ENCODE data around the gene TTC7B. TPM values are rescaled to one million over a fixed set of nuclear protein-coding genes. Genes with fewer than 3 reads are reported as not detected.
"Not testable (repeated sequence)": the region's sequence is repeated elsewhere in the genome, so short reads cannot be mapped to it uniquely, and the experiment has no call there.

Gene TTC7B
- total RNA-seq, 1 donor from 2014 or later: 6.1 TPM

- DNase-seq (ENCODE audit: low spot score): peak; percentile 91
- Mint-ChIP-seq H3K27ac (peak overlapping the region; percentile 92), H3K9me3 (peaks cover 19% of the 10 kb centered on the region), H3K4me3 (ENCODE audit: low read depth) (peak overlapping the region; percentile 76), H3K36me3 (ENCODE audit: low read depth) (peaks cover 3% of the 10 kb centered on the region), H3K27me3 (ENCODE audit: low read depth) (no peaks in the 10 kb centered on the region), H3K4me1 (ENCODE audit: low read depth) (peaks cover 20% of the 10 kb centered on the region)
- intact Hi-C loops (cut with micrococcal nuclease): loop anchor here (2.0 to 5.0 kb wide), 2 partner anchors 69 to 446 kb away; no protein-coding TSS in a partner anchor
Measured at GRCh38 chr14:90827919-90828610, 11.8 kb upstream of the TTC7B start.

GRCh38 chr14:90823542-90823941, 7.3 kb upstream of the TTC7B start:
- H3K27me3 Mint-ChIP-seq (ENCODE audit: low read depth); H3K4me3 Mint-ChIP-seq (ENCODE audit: low read depth); H3K36me3 Mint-ChIP-seq (ENCODE audit: low read depth); intact Hi-C loops (cut with micrococcal nuclease); DNase-seq (ENCODE audit: low spot score); H3K27ac Mint-ChIP-seq: not testable (repeated sequence)
- H3K9me3 Mint-ChIP-seq: peaks cover 19% of the 10 kb centered on the region
- peaks cover 14% of the 10 kb centered on the region for H3K4me1 Mint-ChIP-seq (ENCODE audit: low read depth)

GRCh38 chr14:90820958-90821357, 4.7 kb upstream of the TTC7B start:
- Mint-ChIP-seq H3K9me3 (peaks cover 19% of the 10 kb centered on the region), H3K4me3 (ENCODE audit: low read depth) (no peak overlapping the region), H3K27ac (no peak overlapping the region), H3K36me3 (ENCODE audit: low read depth) (peaks cover 3% of the 10 kb centered on the region), H3K27me3 (ENCODE audit: low read depth) (peaks cover 19% of the 10 kb centered on the region), H3K4me1 (ENCODE audit: low read depth) (peaks cover 8% of the 10 kb centered on the region)
- intact Hi-C loops (cut with micrococcal nuclease): no loop called here
- peak; percentile 58 for DNase-seq (ENCODE audit: low spot score)

- Mint-ChIP-seq H3K36me3 (ENCODE audit: low read depth) (peaks cover 3% of the 10 kb centered on the region), H3K27me3 (ENCODE audit: low read depth) (peaks cover 27% of the 10 kb centered on the region), H3K9me3 (peaks cover 15% of the 10 kb centered on the region), H3K27ac (no peak overlapping the region), H3K4me3 (ENCODE audit: low read depth) (no peak overlapping the region), H3K4me1 (ENCODE audit: low read depth) (peaks cover 12% of the 10 kb centered on the region)
- no peak for DNase-seq (ENCODE audit: low spot score)
- intact Hi-C loops (cut with micrococcal nuclease): no loop called here
Measured at GRCh38 chr14:90819734-90820393, 3.6 kb upstream of the TTC7B start.

- Mint-ChIP-seq H3K4me1 (ENCODE audit: low read depth) (peaks cover 12% of the 10 kb centered on the region), H3K9me3 (peaks cover 7% of the 10 kb centered on the region), H3K36me3 (ENCODE audit: low read depth) (no peaks in the 10 kb centered on the region), H3K27me3 (ENCODE audit: low read depth) (peaks cover 35% of the 10 kb centered on the region), H3K27ac (no peak overlapping the region), H3K4me3 (ENCODE audit: low read depth) (no peak overlapping the region)
- no peak for DNase-seq (ENCODE audit: low spot score)
- intact Hi-C loops (cut with micrococcal nuclease): no loop called here
Measured at GRCh38 chr14:90818715-90819114, 2.5 kb upstream of the TTC7B start.

- Mint-ChIP-seq H3K9me3 (no peaks in the 10 kb centered on the region), H3K27ac (no peak overlapping the region), H3K27me3 (ENCODE audit: low read depth) (peaks cover 43% of the 10 kb centered on the region), H3K36me3 (ENCODE audit: low read depth) (no peaks in the 10 kb centered on the region), H3K4me3 (ENCODE audit: low read depth) (peak overlapping the region; percentile 62), H3K4me1 (ENCODE audit: low read depth) (peaks cover 12% of the 10 kb centered on the region)
- intact Hi-C loops (cut with micrococcal nuclease): no loop called here
- no peak for DNase-seq (ENCODE audit: low spot score)
Measured at GRCh38 chr14:90816681-90817436, 629 bp upstream of the TTC7B start.

- Mint-ChIP-seq H3K27me3 (ENCODE audit: low read depth) (peaks cover 41% of the 10 kb centered on the region), H3K27ac (no peak overlapping the region), H3K4me1 (ENCODE audit: low read depth) (peaks cover 4% of the 10 kb centered on the region), H3K36me3 (ENCODE audit: low read depth) (no peaks in the 10 kb centered on the region), H3K4me3 (ENCODE audit: low read depth) (peak overlapping the region; percentile 76), H3K9me3 (no peaks in the 10 kb centered on the region)
- no peak for DNase-seq (ENCODE audit: low spot score)
- intact Hi-C loops (cut with micrococcal nuclease): no loop called here
Measured at GRCh38 chr14:90815572-90815821, 733 bp downstream of the TTC7B start.

- H3K4me1 Mint-ChIP-seq (ENCODE audit: low read depth): peaks cover 4% of the 10 kb centered on the region
- no peak overlapping the region for H3K27ac Mint-ChIP-seq
- intact Hi-C loops (cut with micrococcal nuclease): no loop called here
- H3K4me3 Mint-ChIP-seq (ENCODE audit: low read depth): peak overlapping the region; percentile 76
- H3K27me3 Mint-ChIP-seq (ENCODE audit: low read depth): peaks cover 39% of the 10 kb centered on the region
- no peaks in the 10 kb centered on the region for H3K36me3 Mint-ChIP-seq (ENCODE audit: low read depth)
- H3K9me3 Mint-ChIP-seq: no peaks in the 10 kb centered on the region
- no peak for DNase-seq (ENCODE audit: low spot score)
Measured at GRCh38 chr14:90814806-90815571, 1.2 kb downstream of the TTC7B start.

- Mint-ChIP-seq H3K36me3 (ENCODE audit: low read depth) (no peaks in the 10 kb centered on the region), H3K27me3 (ENCODE audit: low read depth) (peaks cover 34% of the 10 kb centered on the region), H3K27ac (no peak overlapping the region), H3K4me1 (ENCODE audit: low read depth) (peaks cover 4% of the 10 kb centered on the region), H3K9me3 (no peaks in the 10 kb centered on the region), H3K4me3 (ENCODE audit: low read depth) (no peak overlapping the region)
- intact Hi-C loops (cut with micrococcal nuclease): no loop called here
- DNase-seq (ENCODE audit: low spot score): no peak
Measured at GRCh38 chr14:90813442-90813841, 2.8 kb downstream of the TTC7B start.

- Mint-ChIP-seq H3K9me3 (no peaks in the 10 kb centered on the region), H3K4me3 (ENCODE audit: low read depth) (no peak overlapping the region), H3K36me3 (ENCODE audit: low read depth) (no peaks in the 10 kb centered on the region), H3K27ac (no peak overlapping the region), H3K27me3 (ENCODE audit: low read depth) (peaks cover 25% of the 10 kb centered on the region), H3K4me1 (ENCODE audit: low read depth) (peaks cover 4% of the 10 kb centered on the region)
- intact Hi-C loops (cut with micrococcal nuclease): no loop called here
- DNase-seq (ENCODE audit: low spot score): no peak
Measured at GRCh38 chr14:90812109-90812508, 4.1 kb downstream of the TTC7B start.

GRCh38 chr14:90811641-90812040, 4.6 kb downstream of the TTC7B start:
- DNase-seq (ENCODE audit: low spot score): no peak
- intact Hi-C loops (cut with micrococcal nuclease): no loop called here
- Mint-ChIP-seq H3K9me3 (no peaks in the 10 kb centered on the region), H3K27ac (no peak overlapping the region), H3K36me3 (ENCODE audit: low read depth) (no peaks in the 10 kb centered on the region), H3K27me3 (ENCODE audit: low read depth) (peaks cover 24% of the 10 kb centered on the region), H3K4me3 (ENCODE audit: low read depth) (no peak overlapping the region), H3K4me1 (ENCODE audit: low read depth) (peaks cover 4% of the 10 kb centered on the region)

- DNase-seq (ENCODE audit: low spot score): no peak
- no peak overlapping the region for H3K4me3 Mint-ChIP-seq (ENCODE audit: low read depth)
- H3K36me3 Mint-ChIP-seq (ENCODE audit: low read depth): no peaks in the 10 kb centered on the region
- no peaks in the 10 kb centered on the region for H3K9me3 Mint-ChIP-seq
- peaks cover 4% of the 10 kb centered on the region for H3K4me1 Mint-ChIP-seq (ENCODE audit: low read depth)
- intact Hi-C loops (cut with micrococcal nuclease): no loop called here
- H3K27me3 Mint-ChIP-seq (ENCODE audit: low read depth): peaks cover 24% of the 10 kb centered on the region
- no peak overlapping the region for H3K27ac Mint-ChIP-seq
Measured at GRCh38 chr14:90810806-90811205, 5.4 kb downstream of the TTC7B start.
